NCI-H526 (cell line): Measurements from ENCODE around the gene GPRIN1.
"Not testable (repeated sequence)": the region's sequence is repeated elsewhere in the genome, so short reads cannot be mapped to it uniquely, and the experiment has no call there.

ENCODE experiments used
- DNase-seq, 2 experiments: peaks; one replicate each; lab custom pipeline; 2025; lab: John Stamatoyannopoulos, UW

The GPRIN1 gene

GRCh38 chr5:176597417-176598389 lies 12.3 kb downstream of the GPRIN1 start:
- DNase-seq = no peak

GRCh38 chr5:176596689-176597416 lies 13.1 kb downstream of the GPRIN1 start:
- no peak for DNase-seq

GRCh38 chr5:176596069-176596644 lies 13.8 kb downstream of the GPRIN1 start:
- DNase-seq = no peak

GRCh38 chr5:176595386-176595943 lies 14.5 kb downstream of the GPRIN1 start:
- DNase-seq = no peak

- no peak for DNase-seq
Observed at GRCh38 chr5:176594554-176594953, 15.4 kb downstream of the GPRIN1 start.

- DNase-seq = no peak
Observed at GRCh38 chr5:176593273-176593869, 16.6 kb downstream of the GPRIN1 start.

GRCh38 chr5:176592573-176592972 lies 17.4 kb downstream of the GPRIN1 start:
- no peak for DNase-seq

- not testable (repeated sequence) for DNase-seq
Observed at GRCh38 chr5:176591667-176592066, 18.3 kb downstream of the GPRIN1 start.

GRCh38 chr5:176590035-176590717 lies 19.8 kb downstream of the GPRIN1 start:
- DNase-seq = peak in 1 of 2 experiments; percentile 22

- no peak for DNase-seq
Observed at GRCh38 chr5:176589039-176589769, 20.8 kb downstream of the GPRIN1 start.

- no peak for DNase-seq
Observed at GRCh38 chr5:176588297-176588696, 21.7 kb downstream of the GPRIN1 start.

- DNase-seq = no peak
Observed at GRCh38 chr5:176587398-176587797, 22.6 kb downstream of the GPRIN1 start.

GRCh38 chr5:176583076-176583475 lies 26.9 kb downstream of the GPRIN1 start:
- no peak for DNase-seq

GRCh38 chr5:176581361-176581760 lies 28.6 kb downstream of the GPRIN1 start:
- DNase-seq = no peak

- DNase-seq = no peak
Observed at GRCh38 chr5:176579323-176579722, 30.6 kb downstream of the GPRIN1 start.

- DNase-seq = peak; percentile 38 to 81
Observed at GRCh38 chr5:176578391-176578808, 31.6 kb downstream of the GPRIN1 start.

GRCh38 chr5:176577312-176578176 lies 32.4 kb downstream of the GPRIN1 start:
- no peak for DNase-seq

- no peak for DNase-seq
Observed at GRCh38 chr5:176575488-176576422, 34.2 kb downstream of the GPRIN1 start.
